ENCODE measurements around the gene SORCS2.

DNA sequence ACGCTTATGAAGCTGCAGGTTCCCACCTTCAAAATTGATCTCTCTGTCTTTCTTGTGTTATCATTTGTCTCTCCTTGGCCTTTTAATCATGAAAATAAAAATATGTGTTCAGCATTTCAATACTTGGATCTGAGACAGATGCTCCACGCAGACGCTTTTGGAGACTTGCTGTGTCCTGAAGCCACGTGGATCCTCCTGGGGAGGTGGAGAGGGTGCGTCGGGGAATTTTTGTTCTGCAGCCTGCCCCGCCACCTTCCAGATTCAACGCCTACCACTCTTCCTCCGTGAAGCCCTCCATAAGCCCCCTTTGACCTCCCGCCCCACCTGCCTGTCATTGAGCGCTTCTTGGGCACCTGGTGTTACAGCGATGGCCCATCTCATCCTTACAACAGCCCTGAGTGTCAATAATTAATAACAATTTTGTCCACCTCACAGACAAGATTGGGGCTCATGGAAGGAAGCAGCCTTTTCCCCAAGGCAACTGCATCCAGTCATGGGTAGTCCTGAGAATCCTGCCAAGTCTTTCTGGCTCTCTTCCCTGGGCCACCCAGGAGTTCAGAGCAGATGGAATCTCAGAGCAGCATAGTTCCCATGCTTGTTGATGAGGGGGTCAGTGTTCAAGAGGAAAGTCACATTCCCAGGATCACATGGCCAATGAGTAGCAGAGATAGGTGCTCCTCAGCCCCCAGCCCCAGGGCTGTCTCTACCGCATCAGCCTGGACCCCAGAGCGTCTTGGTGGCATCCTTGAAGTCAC, 415.0 kb downstream of the SORCS2 start:
- TF ChIP-seq, protein P1, sequence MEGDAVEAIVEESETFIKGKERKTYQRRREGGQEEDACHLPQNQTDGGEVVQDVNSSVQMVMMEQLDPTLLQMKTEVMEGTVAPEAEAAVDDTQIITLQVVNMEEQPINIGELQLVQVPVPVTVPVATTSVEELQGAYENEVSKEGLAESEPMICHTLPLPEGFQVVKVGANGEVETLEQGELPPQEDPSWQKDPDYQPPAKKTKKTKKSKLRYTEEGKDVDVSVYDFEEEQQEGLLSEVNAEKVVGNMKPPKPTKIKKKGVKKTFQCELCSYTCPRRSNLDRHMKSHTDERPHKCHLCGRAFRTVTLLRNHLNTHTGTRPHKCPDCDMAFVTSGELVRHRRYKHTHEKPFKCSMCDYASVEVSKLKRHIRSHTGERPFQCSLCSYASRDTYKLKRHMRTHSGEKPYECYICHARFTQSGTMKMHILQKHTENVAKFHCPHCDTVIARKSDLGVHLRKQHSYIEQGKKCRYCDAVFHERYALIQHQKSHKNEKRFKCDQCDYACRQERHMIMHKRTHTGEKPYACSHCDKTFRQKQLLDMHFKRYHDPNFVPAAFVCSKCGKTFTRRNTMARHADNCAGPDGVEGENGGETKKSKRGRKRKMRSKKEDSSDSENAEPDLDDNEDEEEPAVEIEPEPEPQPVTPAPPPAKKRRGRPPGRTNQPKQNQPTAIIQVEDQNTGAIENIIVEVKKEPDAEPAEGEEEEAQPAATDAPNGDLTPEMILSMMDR (IDR thresholded peaks at IDR 0.05): no peak
- no peak for TF ChIP-seq POLR2A (IDR thresholded peaks at IDR 0.05)

Data from uterus (tissue), 2 donors.